K562 (cell line): ENCODE measurements around the gene RXRA. TPM values are rescaled to one million over a fixed set of nuclear protein-coding genes. Genes with fewer than 3 reads are reported as not detected.

Experiments
- FOXJ3 ChIP-seq: sonication (generic); formaldehyde crosslinking; IDR thresholded peaks from 2 replicates; pipeline ENCODE4 v1.4.0; 2020; ENCODE audit warnings: mild to moderate bottlenecking, missing genetic modification reagents
- GTF3C2 ChIP-seq: IDR thresholded peaks from 3 replicates; pipeline ENCODE4 v1.6.1; 2011; ENCODE audit warnings: borderline replicate concordance, mild to moderate bottlenecking, moderate library complexity; ENCODE audit not compliant: insufficient read length; ENCODE audit errors: extremely low read depth
- JUNB ChIP-seq: fragments of 450-650 bp; formaldehyde crosslinking; conservative IDR thresholded peaks from 2 replicates; pipeline ENCODE4 v1.4.0; 2020; ENCODE audit warnings: mild to moderate bottlenecking
- KLF1 ChIP-seq: fragments of 450-650 bp; IDR thresholded peaks from 2 replicates; pipeline ENCODE4 v1.6.1; 2016; ENCODE audit warnings: missing genetic modification characterization, missing compliant biosample characterization
- PHB2 ChIP-seq: fragments of 450-650 bp; IDR thresholded peaks from 2 replicates; pipeline ENCODE4 v1.6.1; 2017; ENCODE audit warnings: low read depth
- TOE1 ChIP-seq, 2 experiments: fragments of 450-650 bp in 1 of 2; sonication (generic) in 1 of 2; formaldehyde crosslinking in 1 of 2; IDR thresholded peaks; 2 replicates each; pipeline versions ENCODE4 v1.7.1 to v1.8.0; 2016 to 2022; ENCODE audit warnings: borderline replicate concordance in 2 of 2, mild to moderate bottlenecking in 2 of 2, antibody characterized with exemption in 1 of 2, inconsistent platforms in 1 of 2, low read depth in 1 of 2, missing genetic modification reagents in 1 of 2, moderate library complexity in 1 of 2
- ZBTB40 ChIP-seq, 2 experiments: fragments of 450-650 bp in 1 of 2; sonication (generic) in 1 of 2; formaldehyde crosslinking in 1 of 2; IDR thresholded peaks; 2 replicates each; pipeline versions ENCODE4 v1.7.1 to v1.9.0; 2016 to 2022; ENCODE audit warnings: inconsistent platforms in 1 of 2, mild to moderate bottlenecking in 1 of 2, missing genetic modification reagents in 1 of 2
- ZNF146 ChIP-seq: IDR thresholded peaks from one replicate; pipeline ENCODE4 v1.6.1; 2018; ENCODE audit warnings: missing compliant biosample characterization; ENCODE audit not compliant: unreplicated experiment
- ZNF384 ChIP-seq: IDR thresholded peaks from 2 replicates; pipeline ENCODE4 v1.6.1; 2012; ENCODE audit warnings: low read depth, low read length, improper control_type of control experiment
- ZNF609 ChIP-seq: sonication (generic); formaldehyde crosslinking; IDR thresholded peaks from 2 replicates; pipeline ENCODE4 v1.8.1; 2023; ENCODE audit warnings: missing genetic modification reagents, mild to moderate bottlenecking, borderline replicate concordance
- polyA plus RNA-seq, 8 experiments: library from polyadenylated mRNA; depleted of rRNA in 4 of 8; stranded (reverse) in 5 of 8; unstranded in 3 of 8; fragments of >200 nt; fragmentation: Nextera tagmentation in 2 of 8; fragmentation: Illumina TruSeq in 1 of 8; extraction: Ambion mirVana in 2 of 8; extraction: Trizol in 1 of 8; gene quantifications; 2 replicates each; pipeline versions ENCODE4 v1.2.1 to v1.2.3, GENCODE V29; 2011 to 2014; ENCODE audit warnings: inconsistent platforms in 1 of 8, missing spikeins in 1 of 8
- total RNA-seq, 7 experiments: library from RNA; depleted of rRNA in 6 of 7; stranded (reverse); fragments of >200 nt in 6 of 7; fragmentation: Illumina TruSeq in 2 of 7; extraction: Trizol in 2 of 7; gene quantifications; 2 replicates each; pipeline versions ENCODE4 v1.2.1 to v1.2.3, GENCODE V29; 2011 to 2021; ENCODE audit warnings: low replicate concordance in 1 of 7

RXRA gene
- total and polyA plus RNA-seq, 9 of the 15 experiments (the other 6 are each of a cell fraction or from before 2014, with no cell fraction given), result 0.35 to 23.6 (median 4.6) TPM

DNA sequence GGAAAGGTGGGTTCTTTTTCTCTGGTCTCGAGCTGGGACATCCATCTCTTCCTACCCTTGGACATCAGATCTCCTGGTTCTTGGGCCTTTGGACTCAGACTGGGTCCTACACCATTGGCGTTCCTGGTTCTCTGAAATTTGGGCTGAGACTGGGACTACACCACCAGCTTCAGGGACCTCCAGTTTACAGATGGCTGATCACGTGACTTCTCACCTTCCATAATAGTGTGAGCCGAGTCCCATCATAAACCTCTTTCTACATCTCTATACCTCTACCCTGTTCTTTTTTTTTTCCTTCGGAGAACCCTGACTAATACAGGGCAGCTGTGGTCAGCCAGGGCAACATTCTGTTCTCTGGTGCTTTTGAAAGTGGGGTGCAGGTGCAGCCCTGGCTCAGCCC is 27.2 kb upstream of the RXRA start (continued):
- TF ChIP-seq ZNF609 (CRISPR knock-in tag) (no peak), FOXJ3 (CRISPR knock-in tag) (no peak), JUNB (CRISPR knock-in tag) (no peak), ZNF384 (no peak), TOE1 (IDR thresholded peaks at IDR 0.05; ENCODE audit: borderline replicate concordance) (peak; percentile 60; the same call in 1 of the 2 replicates), TOE1 (CRISPR knock-in tag; IDR thresholded peaks at IDR 0.05; ENCODE audit: borderline replicate concordance, low read depth) (no peak), GTF3C2 (no peak), KLF1 (no peak), PHB2 (no peak), ZNF146 (CRISPR knock-in tag) (no peak), ZBTB40 (IDR thresholded peaks at IDR 0.05) (no peak), ZBTB40 (CRISPR knock-in tag; IDR thresholded peaks at IDR 0.05) (no peak)
